HEK293T (cell line): ENCODE data around the gene GGT1.
"Not testable (repeated sequence)": the region's sequence is repeated elsewhere in the genome, so short reads cannot be mapped to it uniquely, and the experiment has no call there.

Experiments
- CTCF ChIA-PET: fragments of 350-600 bp; formaldehyde crosslinking; extraction: SDS; loops from one replicate; lab custom pipeline; 2021; ENCODE audit warnings: antibody characterized with exemption, inconsistent platforms; lab: Yijun Ruan, JAX
- POLR2A ChIA-PET: fragments of 350-600 bp; formaldehyde crosslinking; extraction: SDS; loops from one replicate; lab custom pipeline; 2020; ENCODE audit warnings: antibody characterized with exemption, inconsistent platforms; lab: Yijun Ruan, JAX
- DNase-seq: peaks from one replicate; pipeline ENCODE4 v3.0.0; 2012; ENCODE audit warnings: mixed read lengths; ENCODE audit errors: extremely low spot score
- ARNT ChIP-seq: fragments of 450-650 bp; IDR thresholded peaks from 2 replicates; pipeline ENCODE4 v1.6.1; 2017; ENCODE audit warnings: mild to moderate bottlenecking
- BHLHE40 ChIP-seq: fragments of 450-650 bp; IDR thresholded peaks from 2 replicates; pipeline ENCODE4 v1.6.1; 2016; ENCODE audit warnings: mild to moderate bottlenecking, moderate library complexity, borderline replicate concordance
- CTBP1 ChIP-seq: fragments of 450-650 bp; IDR thresholded peaks from 2 replicates; pipeline ENCODE4 v1.6.1; 2016; ENCODE audit warnings: borderline replicate concordance
- ELF4 ChIP-seq: fragments of 450-650 bp; IDR thresholded peaks from 2 replicates; pipeline ENCODE4 v1.6.1; 2017; ENCODE audit warnings: antibody characterized with exemption
- FOXA1 ChIP-seq: fragments of 450-650 bp; IDR thresholded peaks from 2 replicates; pipeline ENCODE4 v1.6.1; 2016; ENCODE audit warnings: mild to moderate bottlenecking
- FOXK2 ChIP-seq: fragments of 450-650 bp; IDR thresholded peaks from 2 replicates; pipeline ENCODE4 v1.6.1; 2016; ENCODE audit warnings: mild to moderate bottlenecking
- FOXM1 ChIP-seq: fragments of 450-650 bp; IDR thresholded peaks from 2 replicates; pipeline ENCODE4 v1.6.1; 2017; ENCODE audit warnings: mild to moderate bottlenecking, borderline replicate concordance
- HDGF ChIP-seq: fragments of 450-650 bp; IDR thresholded peaks from 2 replicates; pipeline ENCODE4 v1.6.1; 2017; ENCODE audit warnings: antibody characterized with exemption, borderline replicate concordance
- L3MBTL2 ChIP-seq: fragments of 450-650 bp; conservative IDR thresholded peaks from 2 replicates; pipeline ENCODE4 v1.6.1; 2016; ENCODE audit warnings: mild to moderate bottlenecking
- LEF1 ChIP-seq: fragments of 450-650 bp; IDR thresholded peaks from 2 replicates; pipeline ENCODE4 v1.6.1; 2017; ENCODE audit warnings: mild to moderate bottlenecking, borderline replicate concordance
- NFRKB ChIP-seq: fragments of 450-650 bp; IDR thresholded peaks from 2 replicates; pipeline ENCODE4 v1.6.1; 2016; ENCODE audit warnings: mild to moderate bottlenecking, moderate library complexity
- PKNOX1 ChIP-seq: fragments of 450-650 bp; IDR thresholded peaks from 2 replicates; pipeline ENCODE4 v1.6.1; 2016
- SP1 ChIP-seq: fragments of 450-650 bp; IDR thresholded peaks from 2 replicates; pipeline ENCODE4 v1.6.1; 2017
- SUZ12 ChIP-seq: fragments of 450-650 bp; IDR thresholded peaks from 2 replicates; pipeline ENCODE4 v1.6.1; 2016; ENCODE audit warnings: mild to moderate bottlenecking
- TARDBP ChIP-seq: fragments of 450-650 bp; IDR thresholded peaks from 2 replicates; pipeline ENCODE4 v1.6.1; 2016
- ZNF384 ChIP-seq: fragments of 450-650 bp; IDR thresholded peaks from 2 replicates; pipeline ENCODE4 v1.6.1; 2016

The GGT1 gene

GRCh38 chr22:24590596-24591173, 12.3 kb upstream of the GGT1 start:
- no peak for DNase-seq
- CTCF ChIA-PET = no interaction called here
- POLR2A ChIA-PET = interaction anchor here (1.3 to 1.8 kb wide), 2 partner anchors 9 to 11 kb away, joined by 3 to 8 read pairs; no protein-coding TSS in a partner anchor
- TF ChIP-seq FOXK2 (no peak), PKNOX1 (no peak), SUZ12 (no peak), LEF1 (no peak), HDGF (no peak), NFRKB (no peak), ELF4 (no peak), FOXM1 (no peak), TARDBP (no peak)

GRCh38 chr22:24591286-24591830, 11.6 kb upstream of the GGT1 start:
- ChIA-PET POLR2A (interaction anchor here (1.3 to 3.1 kb wide), 3 partner anchors 7 to 12 kb away, joined by 3 to 14 read pairs (median 8); no protein-coding TSS in a partner anchor), CTCF (no interaction called here)
- no peak for DNase-seq
- TF ChIP-seq PKNOX1 = no peak
- TF ChIP-seq LEF1 = no peak
- TF ChIP-seq ELF4 = no peak
- no peak for TF ChIP-seq HDGF
- TF ChIP-seq FOXA1 = no peak
- TF ChIP-seq CTBP1 = no peak
- no peak for TF ChIP-seq FOXM1
- no peak for TF ChIP-seq L3MBTL2
- no peak for TF ChIP-seq BHLHE40

GRCh38 chr22:24592058-24592850, 10.7 kb upstream of the GGT1 start:
- ChIA-PET CTCF (no interaction called here), POLR2A (interaction anchor here (1.0 to 3.1 kb wide), 4 partner anchors 8 to 580 kb away, joined by 3 to 14 read pairs (median 6); no protein-coding TSS in a partner anchor)
- no peak for TF ChIP-seq LEF1
- no peak for TF ChIP-seq PKNOX1
- TF ChIP-seq FOXM1 = no peak
- no peak for TF ChIP-seq ELF4
- DNase-seq = no peak

GRCh38 chr22:24592851-24593558, 10.0 kb upstream of the GGT1 start, which contains the start of gene LRRC75B:
TSS of gene LRRC75B (minus strand) at chr22:24593073. CDS start at chr22:24593039, 34 bp downstream.
- 0 out of 2 replicates have a peak, but pooled peaks have one; percentile 23 for TF ChIP-seq ARNT
- TF ChIP-seq FOXM1 = 0 out of 2 replicates have a peak, but pooled peaks have one; percentile 24
- TF ChIP-seq NFRKB = no peak
- no peak for TF ChIP-seq CTBP1
- no peak for TF ChIP-seq TARDBP
- no peak for TF ChIP-seq SUZ12
- DNase-seq = peak; percentile 90
- ChIA-PET CTCF (no interaction called here), POLR2A (interaction anchor here (1.0 to 3.1 kb wide), 3 partner anchors 9 to 581 kb away, joined by 3 to 14 read pairs (median 3); no protein-coding TSS in a partner anchor)

- POLR2A ChIA-PET = interaction anchor here (1.0 to 3.1 kb wide), 3 partner anchors 10 to 581 kb away, joined by 3 to 14 read pairs (median 3); no protein-coding TSS in a partner anchor
- DNase-seq, CTCF ChIA-PET: not testable (repeated sequence)
Measured at GRCh38 chr22:24593559-24593835, 9.5 kb upstream of the GGT1 start.

GRCh38 chr22:24593836-24594568, 9.0 kb upstream of the GGT1 start:
- CTCF ChIA-PET = no interaction called here

More at GRCh38 chr22:24593836-24594568, 9.0 kb upstream of the GGT1 start:
- DNase-seq = no peak
- TF ChIP-seq SUZ12 (no peak), ELF4 (no peak), ZNF384 (no peak), HDGF (no peak), TARDBP (no peak), FOXM1 (no peak), PKNOX1 (no peak), CTBP1 (no peak), L3MBTL2 (no peak), NFRKB (no peak), FOXA1 (no peak), BHLHE40 (no peak), FOXK2 (no peak), ARNT (no peak), LEF1 (no peak), SP1 (no peak)
- POLR2A ChIA-PET = interaction anchor here (3.1 kb wide), 1 partner anchor 10 kb away, joined by 14 read pairs; no protein-coding TSS in a partner anchor
